Left ventricle myocardium inferior (tissue), 1 donor: ENCODE data around the gene COMP. TPM values are rescaled to one million over a fixed set of nuclear protein-coding genes. Genes with fewer than 3 reads are reported as not detected.

ENCODE experiments used
- DNase-seq: peaks from one replicate; pipeline ENCODE4 v3.0.0-alpha.2; 2020
- H3K27ac ChIP-seq: fragments of 200-600 bp; replicated peaks from 2 replicates; pipeline ENCODE4 v1.8.0; 2021
- H3K27me3 ChIP-seq: fragments of 200-600 bp; 2 replicates; pipeline ENCODE4 v1.8.0; 2021; ENCODE audit warnings: low read depth
- H3K36me3 ChIP-seq: fragments of 200-600 bp; 2 replicates; pipeline ENCODE4 v1.8.0; 2021
- H3K4me1 ChIP-seq: fragments of 200-600 bp; 2 replicates; pipeline ENCODE4 v1.8.0; 2021
- H3K4me3 ChIP-seq: fragments of 200-600 bp; 2 replicates; pipeline ENCODE4 v1.8.0; 2021; ENCODE audit warnings: mild to moderate bottlenecking, moderate library complexity
- H3K9me3 ChIP-seq: fragments of 200-600 bp; replicated peaks from 2 replicates; pipeline ENCODE4 v1.8.0; 2021
- CTCF ChIP-seq: fragments of 200-600 bp; IDR thresholded peaks from 2 replicates; pipeline ENCODE4 v1.8.0; 2021; ENCODE audit warnings: antibody characterized with exemption, mild to moderate bottlenecking, borderline replicate concordance
- intact Hi-C: fragments of 100-400 bp; cut with micrococcal nuclease; formaldehyde crosslinking; loops from one replicate; pipeline ENCODE4 v1.11.0; 2022
- total RNA-seq: library from RNA; stranded (reverse); fragmentation: NEBNext Ultra II Directional; extraction: Animal tissue kit (Norgen Biotek cat#: 25700); gene quantifications from one replicate; pipeline ENCODE4 v1.2.1, GENCODE V29; 2021
- donor health status: DM: no; HTN: yes; CAD: no; lungs with severe emphysema.

COMP gene
- total RNA-seq, 1 donor from 2014 or later: 1.2 TPM

- Histone ChIP-seq H3K4me3 (no peak overlapping the region), H3K27ac (no peak overlapping the region), H3K36me3 (peaks cover 9% of the 10 kb centered on the region), H3K27me3 (no peaks in the 10 kb centered on the region), H3K9me3 (no peaks in the 10 kb centered on the region), H3K4me1 (peaks cover 17% of the 10 kb centered on the region)
- no peak for TF ChIP-seq CTCF
- no peak for DNase-seq
- intact Hi-C loops: no loop called here
Measured at GRCh38 chr19:18759995-18760426, 31.1 kb downstream of the COMP start.

DNA sequence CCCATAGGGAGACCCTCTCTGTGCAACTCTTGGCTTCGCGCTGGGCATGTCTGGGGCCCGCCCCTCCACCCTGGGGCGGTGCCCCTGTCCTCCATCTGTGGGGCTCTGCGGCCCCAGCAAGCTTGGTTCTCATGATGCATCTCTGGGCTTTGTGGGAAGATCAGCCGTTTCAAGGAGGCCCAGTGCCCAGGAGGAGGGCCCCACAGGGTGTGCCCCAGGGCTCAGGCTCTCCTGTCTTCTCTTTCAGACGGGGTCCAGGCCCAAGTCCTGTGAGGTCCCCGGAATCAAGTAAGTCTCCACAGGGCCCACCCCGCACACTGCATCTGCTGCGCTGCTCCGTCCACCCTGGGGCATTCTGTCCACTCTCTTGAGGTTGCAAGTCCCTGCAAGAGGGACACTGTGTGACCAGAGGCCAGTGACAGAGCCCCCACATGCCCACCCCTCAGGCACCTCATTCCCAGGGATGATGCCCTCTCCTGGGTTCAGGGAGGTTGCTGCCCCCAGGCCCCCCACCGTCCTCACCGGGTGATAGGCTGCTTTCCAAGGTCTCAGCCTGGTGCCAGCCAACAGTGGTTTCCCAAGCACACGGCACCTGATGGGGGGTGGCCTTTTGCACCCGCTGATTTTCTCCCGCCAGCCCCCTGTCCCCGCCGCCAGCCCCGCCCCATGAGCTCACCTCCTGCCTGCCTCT lies 31.7 kb downstream of the COMP start:
- Histone ChIP-seq H3K27me3 (no peaks in the 10 kb centered on the region), H3K36me3 (peaks cover 10% of the 10 kb centered on the region), H3K27ac (no peak overlapping the region), H3K9me3 (no peaks in the 10 kb centered on the region), H3K4me1 (peaks cover 17% of the 10 kb centered on the region), H3K4me3 (no peak overlapping the region)
- intact Hi-C loops: no loop called here
- no peak for TF ChIP-seq CTCF
- no peak for DNase-seq

DNA sequence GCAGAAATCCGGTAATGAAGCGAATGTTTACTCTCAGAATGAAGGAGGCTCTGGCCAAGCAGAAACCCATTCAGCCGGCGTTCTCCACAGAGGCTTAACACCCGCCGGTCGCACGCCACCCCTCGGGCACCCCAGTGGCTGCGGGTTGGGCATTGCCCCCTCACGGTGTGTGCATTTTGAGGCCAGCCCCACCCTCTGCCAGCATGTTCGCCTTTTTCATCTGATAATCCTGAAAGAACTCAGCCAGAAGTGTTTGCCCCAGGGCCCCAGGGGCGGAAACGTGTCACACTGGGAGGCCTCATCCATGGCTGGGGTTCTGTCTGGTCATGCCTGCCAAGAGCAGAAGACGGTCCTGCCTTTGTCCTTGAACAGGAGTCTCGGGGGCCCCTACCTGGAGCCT lies 34.2 kb downstream of the COMP start:
- Histone ChIP-seq H3K27me3 (no peaks in the 10 kb centered on the region), H3K36me3 (peaks cover 23% of the 10 kb centered on the region), H3K9me3 (no peaks in the 10 kb centered on the region), H3K4me1 (peaks cover 3% of the 10 kb centered on the region), H3K27ac (no peak overlapping the region), H3K4me3 (no peak overlapping the region)
- intact Hi-C loops: no loop called here
- no peak for TF ChIP-seq CTCF
- DNase-seq: no peak

DNA sequence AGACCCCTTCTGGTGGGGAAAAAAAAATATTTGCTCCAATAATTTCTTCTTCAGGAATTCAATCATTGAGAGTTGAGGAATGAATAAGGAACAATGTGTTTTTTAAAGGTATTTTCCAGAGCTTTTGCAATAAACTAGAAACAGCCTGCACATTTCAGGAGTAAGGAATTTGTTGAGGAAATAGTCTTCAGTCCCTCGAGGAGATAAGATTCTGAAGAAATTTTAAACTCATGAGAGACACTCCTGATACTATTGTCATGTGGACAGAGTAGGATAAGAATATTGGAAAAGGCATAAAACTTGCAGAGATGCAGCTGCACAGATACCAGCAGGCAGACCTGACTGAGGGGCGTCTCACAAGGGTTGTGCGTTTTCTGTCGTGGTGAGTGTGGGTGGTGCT lies 36.6 kb downstream of the COMP start:
- H3K27ac ChIP-seq: no peak overlapping the region
- TF ChIP-seq CTCF: no peak
- no peaks in the 10 kb centered on the region for H3K27me3 ChIP-seq
- no peaks in the 10 kb centered on the region for H3K4me1 ChIP-seq
- no peaks in the 10 kb centered on the region for H3K9me3 ChIP-seq
- H3K36me3 ChIP-seq: peaks cover 33% of the 10 kb centered on the region
- no peak for DNase-seq
- intact Hi-C loops: no loop called here
- H3K4me3 ChIP-seq: no peak overlapping the region

- no peak overlapping the region for H3K27ac ChIP-seq
- H3K27me3 ChIP-seq: no peaks in the 10 kb centered on the region
- intact Hi-C loops: no loop called here
- peaks cover 29% of the 10 kb centered on the region for H3K36me3 ChIP-seq
- no peaks in the 10 kb centered on the region for H3K9me3 ChIP-seq
- TF ChIP-seq CTCF: no peak
- H3K4me3 ChIP-seq: no peak overlapping the region
- DNase-seq: no peak
- H3K4me1 ChIP-seq: no peaks in the 10 kb centered on the region
Measured at GRCh38 chr19:18751571-18751970, 39.5 kb downstream of the COMP start.
